ENCODE measurements around the gene LCP2. TPM values are rescaled to one million over a fixed set of nuclear protein-coding genes. Genes with fewer than 3 reads are reported as not detected.
"Not testable (repeated sequence)": the region's sequence is repeated elsewhere in the genome, so short reads cannot be mapped to it uniquely, and the experiment has no call there.

Gene LCP2
- total and polyA plus RNA-seq, 7 experiments from 2014 or later: 189 to 414 (median 295) TPM

GRCh38 chr5:170249355-170249754, 48.2 kb downstream of the LCP2 start:
- H3K36me3 Mint-ChIP-seq: peaks cover 29 to 83% (median 82%) of the 10 kb centered on the region in 5 donors
- POLR2A ChIA-PET: interaction anchor here (1.4 kb wide), 1 partner anchor 59 kb away, joined by 4 read pairs; no protein-coding TSS in a partner anchor
- peak overlapping the region in 1 of 10 donors; percentile 34 for H3K4me3 Mint-ChIP-seq

GRCh38 chr5:170248931-170249227, 48.7 kb downstream of the LCP2 start:
- H3K4me1 ChIP-seq (ENCODE audit: control insufficient read depth in 2 of 2, insufficient read depth in 2 of 2, low read length in 2 of 2); H3K27me3 ChIP-seq (ENCODE audit: control insufficient read depth in 2 of 2, insufficient read depth in 2 of 2, low read length in 2 of 2); H3K9me3 ChIP-seq (ENCODE audit: control insufficient read depth in 2 of 3, low read length in 3 of 3); H3K27ac ChIP-seq (ENCODE audit: low read depth, low read length); intact Hi-C loops (cut with micrococcal nuclease); H3K27me3 Mint-ChIP-seq; ATAC-seq; DNase-seq; CTCF ChIA-PET; H3K4me3 Mint-ChIP-seq; H3K4me3 ChIP-seq (ENCODE audit: low read length): not testable (repeated sequence)
- Mint-ChIP-seq H3K4me1 (peaks cover 4 to 27% (median 15%) of the 10 kb centered on the region in 7 donors), H3K9me3 (peaks cover 0 to 17% (median 4%) of the 10 kb centered on the region in 11 donors), H3K36me3 (peaks cover 27 to 78% (median 77%) of the 10 kb centered on the region in 5 donors), H3K27ac (peak overlapping the region in 3 of 9 donors; percentile 3 to 29 (median 6))
- POLR2A ChIA-PET: interaction anchor here (1.4 kb wide), 1 partner anchor 59 kb away, joined by 4 read pairs; no protein-coding TSS in a partner anchor
- H3K36me3 ChIP-seq (ENCODE audit: control insufficient read depth in 2 of 3, insufficient read depth in 3 of 3, low read length in 3 of 3): peaks cover 55 to 83% (median 70%) of the 10 kb centered on the region in 3 experiments

More at GRCh38 chr5:170249355-170249754, 48.2 kb downstream of the LCP2 start:
- Mint-ChIP-seq H3K27ac (peak overlapping the region in 5 of 9 donors; percentile 3 to 58 (median 34)), H3K4me1 (peaks cover 7 to 32% (median 19%) of the 10 kb centered on the region in 7 donors), H3K27me3 (no peaks in the 10 kb centered on the region), H3K9me3 (peaks cover 0 to 15% (median 4%) of the 10 kb centered on the region in 11 donors)
- DNase-seq (no peak), ATAC-seq (no peak)
- Histone ChIP-seq H3K9me3 (ENCODE audit: control insufficient read depth in 2 of 3, low read length in 3 of 3) (no peaks in the 10 kb centered on the region), H3K4me3 (ENCODE audit: low read length) (no peak overlapping the region), H3K4me1 (ENCODE audit: control insufficient read depth in 2 of 2, insufficient read depth in 2 of 2, low read length in 2 of 2) (peaks cover 10 to 13% of the 10 kb centered on the region in 2 donors), H3K27ac (ENCODE audit: low read depth, low read length) (no peak overlapping the region), H3K27me3 (ENCODE audit: control insufficient read depth in 2 of 2, insufficient read depth in 2 of 2, low read length in 2 of 2) (no peaks in the 10 kb centered on the region), H3K36me3 (ENCODE audit: control insufficient read depth in 2 of 3, insufficient read depth in 3 of 3, low read length in 3 of 3) (peaks cover 55 to 88% (median 70%) of the 10 kb centered on the region in 3 experiments)
- CTCF ChIA-PET: no interaction called here
- intact Hi-C loops (cut with micrococcal nuclease): no loop called here

DNA sequence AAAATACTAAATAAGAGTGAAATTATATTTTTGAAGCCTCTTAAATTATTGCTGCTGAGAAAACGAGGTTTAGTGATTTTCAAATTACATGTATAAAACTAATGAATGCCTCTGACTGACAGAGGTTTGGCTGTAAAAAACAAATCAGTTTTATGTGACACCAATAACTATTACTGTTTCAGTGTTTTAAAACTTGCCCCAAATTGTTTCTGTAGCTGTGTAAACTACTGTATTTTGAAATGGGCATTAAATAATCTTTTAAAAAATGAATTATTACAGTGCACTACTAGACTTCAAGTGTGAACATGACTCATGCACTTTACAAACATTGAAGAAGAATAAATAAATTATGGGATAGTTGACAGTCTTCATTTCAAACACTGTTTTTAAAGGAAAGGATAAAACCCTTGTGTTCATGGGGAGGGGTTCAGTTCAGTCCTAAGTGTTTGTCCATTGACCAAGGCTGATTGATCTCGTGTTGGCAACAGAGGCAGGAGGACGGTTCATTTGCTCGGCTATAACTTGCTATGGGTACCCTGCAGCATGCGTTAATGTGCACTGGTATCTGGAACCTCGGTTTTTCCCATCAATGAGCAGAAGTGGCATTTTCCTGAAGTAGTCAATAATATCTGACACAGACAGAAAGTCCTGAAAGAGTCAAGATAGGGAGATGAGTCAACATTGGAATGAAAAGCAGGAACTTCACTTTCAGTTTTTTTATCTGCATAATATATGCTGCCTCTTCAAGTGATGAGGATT, 49.2 kb downstream of the LCP2 start:
- CTCF ChIA-PET: interaction anchor here (1.0 kb wide), 1 partner anchor 23 kb away, joined by 4 read pairs; no protein-coding TSS in a partner anchor
- ATAC-seq: no peak
- peak overlapping the region in 3 of 9 donors; percentile 7 to 43 (median 29) for H3K27ac Mint-ChIP-seq
- DNase-seq: no peak
- H3K36me3 Mint-ChIP-seq: peaks cover 27 to 74% (median 72%) of the 10 kb centered on the region in 5 donors
- no peaks in the 10 kb centered on the region for H3K27me3 Mint-ChIP-seq
- peaks cover 1 to 23% (median 9%) of the 10 kb centered on the region in 7 donors for H3K4me1 Mint-ChIP-seq
- Histone ChIP-seq H3K9me3 (ENCODE audit: control insufficient read depth in 2 of 3, low read length in 3 of 3) (no peaks in the 10 kb centered on the region), H3K27me3 (ENCODE audit: control insufficient read depth in 2 of 2, insufficient read depth in 2 of 2, low read length in 2 of 2) (no peaks in the 10 kb centered on the region), H3K27ac (ENCODE audit: low read depth, low read length) (no peak overlapping the region), H3K36me3 (ENCODE audit: control insufficient read depth in 2 of 3, insufficient read depth in 3 of 3, low read length in 3 of 3) (peaks cover 51 to 78% (median 65%) of the 10 kb centered on the region in 3 experiments), H3K4me1 (ENCODE audit: control insufficient read depth in 2 of 2, insufficient read depth in 2 of 2, low read length in 2 of 2) (peaks cover 0 to 4% of the 10 kb centered on the region in 2 donors), H3K4me3 (ENCODE audit: low read length) (no peak overlapping the region)
- POLR2A ChIA-PET: interaction anchor here (0.7 to 2.3 kb wide), 2 partner anchors 9 to 13 kb away, joined by 5 to 14 read pairs; no protein-coding TSS in a partner anchor
- H3K9me3 Mint-ChIP-seq: peaks cover 0 to 17% (median 4%) of the 10 kb centered on the region in 11 donors
- intact Hi-C loops (cut with micrococcal nuclease): no loop called here
- no peak overlapping the region for H3K4me3 Mint-ChIP-seq

- H3K4me3 ChIP-seq (ENCODE audit: low read length): no peak overlapping the region
- peaks cover 0 to 23% (median 9%) of the 10 kb centered on the region in 7 donors for H3K4me1 Mint-ChIP-seq
- peaks cover 27 to 71% (median 68%) of the 10 kb centered on the region in 5 donors for H3K36me3 Mint-ChIP-seq
- ChIA-PET POLR2A (interaction anchor here (1.2 to 2.3 kb wide), 2 partner anchors 11 to 14 kb away, joined by 3 to 14 read pairs; no protein-coding TSS in a partner anchor), CTCF (interaction anchor here (1.8 to 2.5 kb wide), 2 partner anchors 20 to 91 kb away, joined by 6 to 7 read pairs; no protein-coding TSS in a partner anchor)
- no peak overlapping the region for H3K4me3 Mint-ChIP-seq
- no peak for ATAC-seq
- no peak overlapping the region for H3K27ac ChIP-seq (ENCODE audit: low read depth, low read length)
- no peaks in the 10 kb centered on the region for H3K9me3 ChIP-seq (ENCODE audit: control insufficient read depth in 2 of 3, low read length in 3 of 3)
- H3K9me3 Mint-ChIP-seq: peaks cover 0 to 17% (median 4%) of the 10 kb centered on the region in 11 donors
- DNase-seq: no peak
- peaks cover 43 to 68% (median 55%) of the 10 kb centered on the region in 3 experiments for H3K36me3 ChIP-seq (ENCODE audit: control insufficient read depth in 2 of 3, insufficient read depth in 3 of 3, low read length in 3 of 3)
- H3K4me1 ChIP-seq (ENCODE audit: control insufficient read depth in 2 of 2, insufficient read depth in 2 of 2, low read length in 2 of 2): no peaks in the 10 kb centered on the region
- H3K27me3 Mint-ChIP-seq: no peaks in the 10 kb centered on the region
- peak overlapping the region in 4 of 9 donors; percentile 23 to 77 (median 36) for H3K27ac Mint-ChIP-seq
- H3K27me3 ChIP-seq (ENCODE audit: control insufficient read depth in 2 of 2, insufficient read depth in 2 of 2, low read length in 2 of 2): no peaks in the 10 kb centered on the region
- intact Hi-C loops (cut with micrococcal nuclease): no loop called here
Observed at GRCh38 chr5:170247363-170247762, 50.2 kb downstream of the LCP2 start.

GRCh38 chr5:170246126-170246870, 51.3 kb downstream of the LCP2 start:
- Mint-ChIP-seq H3K27ac (peak overlapping the region in 4 of 9 donors; percentile 26 to 71 (median 58)), H3K4me1 (peaks cover 0 to 15% (median 7%) of the 10 kb centered on the region in 7 donors), H3K9me3 (peaks cover 0 to 17% (median 4%) of the 10 kb centered on the region in 11 donors), H3K4me3 (peak overlapping the region in 2 of 10 donors; percentile 48 to 50), H3K27me3 (no peaks in the 10 kb centered on the region), H3K36me3 (peaks cover 22 to 61% (median 58%) of the 10 kb centered on the region in 5 donors)
- intact Hi-C loops (cut with micrococcal nuclease): no loop called here
- H3K4me3 ChIP-seq (ENCODE audit: low read length): no peak overlapping the region
- ChIA-PET CTCF (interaction anchor here (1.8 to 2.5 kb wide), 2 partner anchors 21 to 93 kb away, joined by 6 to 7 read pairs; no protein-coding TSS in a partner anchor), POLR2A (interaction anchor here (0.8 to 2.3 kb wide), 5 partner anchors 10 to 67 kb away, joined by 3 to 14 read pairs (median 4); no protein-coding TSS in a partner anchor)
- H3K9me3 ChIP-seq (ENCODE audit: control insufficient read depth in 2 of 3, low read length in 3 of 3): no peaks in the 10 kb centered on the region
- no peaks in the 10 kb centered on the region for H3K4me1 ChIP-seq (ENCODE audit: control insufficient read depth in 2 of 2, insufficient read depth in 2 of 2, low read length in 2 of 2)
- H3K27me3 ChIP-seq (ENCODE audit: control insufficient read depth in 2 of 2, insufficient read depth in 2 of 2, low read length in 2 of 2): no peaks in the 10 kb centered on the region
- peaks cover 43 to 58% (median 45%) of the 10 kb centered on the region in 3 experiments for H3K36me3 ChIP-seq (ENCODE audit: control insufficient read depth in 2 of 3, insufficient read depth in 3 of 3, low read length in 3 of 3)
- DNase-seq: no peak
- H3K27ac ChIP-seq (ENCODE audit: low read depth, low read length): no peak overlapping the region
- ATAC-seq: no peak

GRCh38 chr5:170245436-170245835, 52.1 kb downstream of the LCP2 start:
- H3K4me1 Mint-ChIP-seq: peaks cover 0 to 12% (median 4%) of the 10 kb centered on the region in 7 donors
- H3K9me3 Mint-ChIP-seq: peaks cover 0 to 17% (median 4%) of the 10 kb centered on the region in 11 donors
- H3K4me3 ChIP-seq (ENCODE audit: low read length); H3K27me3 Mint-ChIP-seq; H3K27me3 ChIP-seq (ENCODE audit: control insufficient read depth in 2 of 2, insufficient read depth in 2 of 2, low read length in 2 of 2); ATAC-seq; intact Hi-C loops (cut with micrococcal nuclease); H3K9me3 ChIP-seq (ENCODE audit: control insufficient read depth in 2 of 3, low read length in 3 of 3); DNase-seq; H3K4me1 ChIP-seq (ENCODE audit: control insufficient read depth in 2 of 2, insufficient read depth in 2 of 2, low read length in 2 of 2); H3K27ac ChIP-seq (ENCODE audit: low read depth, low read length): not testable (repeated sequence)
- ChIA-PET POLR2A (interaction anchor here (1.1 to 1.4 kb wide), 2 partner anchors 68 to 89 kb away, joined by 3 to 4 read pairs; no protein-coding TSS in a partner anchor), CTCF (interaction anchor here (2.5 kb wide), 1 partner anchor 22 kb away, joined by 7 read pairs; no protein-coding TSS in a partner anchor)
- peak overlapping the region in 2 of 9 donors; percentile 40 to 62 for H3K27ac Mint-ChIP-seq
- peaks cover 36 to 50% (median 37%) of the 10 kb centered on the region in 3 experiments for H3K36me3 ChIP-seq (ENCODE audit: control insufficient read depth in 2 of 3, insufficient read depth in 3 of 3, low read length in 3 of 3)
- H3K4me3 Mint-ChIP-seq: peak overlapping the region in 2 of 10 donors; percentile 48
- peaks cover 22 to 52% (median 49%) of the 10 kb centered on the region in 5 donors for H3K36me3 Mint-ChIP-seq
